Activated CD8-positive, alpha-beta memory T cell treated with anti-CD3 and anti-CD28 coated beads for 24 hours (primary cell): Measurements from ENCODE around the gene BMPER.
"Not testable (repeated sequence)": the region's sequence is repeated elsewhere in the genome, so short reads cannot be mapped to it uniquely, and the experiment has no call there.

Experiments
- DNase-seq: peaks from one replicate; pipeline ENCODE4 v3.0.0-alpha.2; 2020

Gene BMPER

GRCh38 chr7:34145603-34146002 is 240.3 kb downstream of the BMPER start:
- DNase-seq = no peak

GRCh38 chr7:34153656-34154270 is 248.4 kb downstream of the BMPER start:
- no peak for DNase-seq

DNA sequence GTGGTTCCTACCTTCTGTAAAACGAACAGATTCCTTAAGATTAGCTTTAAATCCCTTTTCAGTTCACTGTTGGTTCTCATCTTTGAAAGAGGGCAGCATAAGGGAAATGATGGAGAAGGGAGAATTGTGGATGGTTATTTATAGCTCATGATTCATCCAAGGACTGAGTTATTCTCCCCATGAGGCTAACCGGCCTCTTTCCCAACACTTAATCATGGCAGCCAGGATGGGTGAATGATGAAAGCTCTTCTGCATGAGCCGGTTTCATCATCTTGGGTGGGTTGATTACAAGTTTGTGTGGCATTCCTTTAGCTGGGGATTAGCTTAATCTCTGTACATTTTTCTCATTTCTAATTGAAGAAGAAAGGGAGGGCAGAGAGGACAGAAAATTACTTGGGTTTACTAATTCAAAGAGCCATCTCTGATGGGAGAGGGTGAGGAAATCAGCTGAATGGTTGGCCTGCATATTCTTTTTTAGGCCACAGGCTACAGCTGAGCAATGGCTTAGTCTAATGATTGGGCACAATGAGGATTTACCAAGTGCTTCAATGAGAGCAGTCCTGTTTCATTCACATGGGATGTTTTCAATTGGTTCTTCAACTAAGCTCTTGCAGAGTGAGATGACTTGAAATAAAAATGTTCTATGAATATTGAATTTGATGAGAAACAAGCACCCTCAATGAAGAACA is 250.0 kb downstream of the BMPER start:
- DNase-seq = no peak

DNA sequence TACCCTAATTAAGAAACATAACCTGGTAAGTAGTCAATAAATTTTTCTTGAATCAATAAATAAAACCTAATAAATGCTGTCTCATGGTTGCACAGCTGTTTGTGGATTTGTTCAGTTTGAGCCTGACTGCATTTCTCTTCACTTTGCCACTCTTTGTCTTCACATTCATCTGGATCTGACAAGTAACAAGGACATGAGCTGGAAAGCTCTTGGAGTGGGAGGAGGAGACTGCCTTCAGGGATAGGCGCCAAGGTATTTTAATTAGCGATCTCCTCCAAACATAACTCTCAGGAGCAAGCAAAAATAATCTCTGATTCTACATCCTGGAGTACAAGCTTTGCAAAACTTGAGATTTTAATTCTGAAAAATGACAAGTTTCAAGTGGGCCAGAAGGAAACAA is 251.0 kb downstream of the BMPER start:
- DNase-seq = no peak

- DNase-seq = no peak
These were observed 251.8 kb downstream of the BMPER start for GRCh38 chr7:34157137-34157536.

DNA sequence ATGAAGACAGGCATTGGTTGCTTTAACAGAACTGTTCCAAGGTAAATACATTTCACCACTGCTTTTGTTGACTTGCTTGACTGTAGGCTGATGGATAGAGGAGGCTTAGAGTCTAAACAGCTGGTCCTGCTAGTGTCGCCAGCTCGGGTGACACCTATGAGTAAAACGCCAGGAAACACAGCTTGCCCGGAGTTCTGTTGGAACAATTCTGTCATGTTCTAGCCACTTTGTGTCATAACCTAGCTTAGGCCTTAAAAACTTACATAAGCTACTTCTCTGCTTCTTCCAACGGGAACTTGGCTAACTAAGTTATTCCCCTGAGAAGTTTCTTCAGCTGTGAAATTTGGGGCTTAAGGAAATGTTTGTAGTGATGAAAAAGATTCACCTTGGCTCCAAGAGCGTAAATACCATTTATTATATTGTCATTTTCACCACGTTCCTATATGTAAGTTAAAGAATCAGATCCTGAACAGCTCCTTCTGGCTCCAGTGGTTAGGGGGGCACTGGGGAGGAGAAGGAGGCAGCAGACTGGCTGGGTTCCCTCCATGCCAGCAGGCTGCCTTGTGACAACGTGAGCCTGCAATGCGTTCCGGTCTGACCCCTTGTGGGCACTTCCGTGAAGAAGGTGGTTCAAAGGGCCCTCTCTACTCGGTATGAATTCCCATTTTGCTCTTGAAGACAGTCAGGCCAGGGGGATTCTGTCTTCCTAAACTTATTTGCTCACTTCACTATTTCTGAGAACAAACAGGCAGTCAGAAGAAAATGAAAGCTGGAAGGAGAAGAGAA is 253.2 kb downstream of the BMPER start:
- DNase-seq = no peak

GRCh38 chr7:34160261-34160752 is 255.0 kb downstream of the BMPER start:
- no peak for DNase-seq

- DNase-seq = no peak
These were observed 256.8 kb downstream of the BMPER start for GRCh38 chr7:34162027-34162565.

DNA sequence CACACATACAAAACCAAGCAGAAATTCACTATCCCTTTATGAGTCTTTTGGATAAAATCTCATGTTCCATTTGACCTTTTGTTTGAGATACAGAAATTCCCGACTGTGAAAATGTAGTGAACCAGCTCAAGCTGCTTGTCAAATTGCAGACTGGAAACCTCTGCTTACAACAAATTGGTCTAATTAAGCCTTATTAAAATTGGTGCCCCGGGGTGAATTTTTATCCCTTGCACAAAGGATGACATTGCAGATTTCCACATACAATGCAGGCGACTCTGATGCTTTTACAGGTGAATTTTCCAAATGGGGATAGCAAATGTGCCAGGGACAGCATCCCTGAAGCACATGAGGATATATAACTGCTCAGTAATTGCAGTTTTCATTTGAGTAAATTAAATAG is 257.3 kb downstream of the BMPER start:
- DNase-seq = no peak

GRCh38 chr7:34163956-34164355 is 258.6 kb downstream of the BMPER start:
- no peak for DNase-seq

GRCh38 chr7:34165466-34165865 is 260.1 kb downstream of the BMPER start:
- no peak for DNase-seq

DNA sequence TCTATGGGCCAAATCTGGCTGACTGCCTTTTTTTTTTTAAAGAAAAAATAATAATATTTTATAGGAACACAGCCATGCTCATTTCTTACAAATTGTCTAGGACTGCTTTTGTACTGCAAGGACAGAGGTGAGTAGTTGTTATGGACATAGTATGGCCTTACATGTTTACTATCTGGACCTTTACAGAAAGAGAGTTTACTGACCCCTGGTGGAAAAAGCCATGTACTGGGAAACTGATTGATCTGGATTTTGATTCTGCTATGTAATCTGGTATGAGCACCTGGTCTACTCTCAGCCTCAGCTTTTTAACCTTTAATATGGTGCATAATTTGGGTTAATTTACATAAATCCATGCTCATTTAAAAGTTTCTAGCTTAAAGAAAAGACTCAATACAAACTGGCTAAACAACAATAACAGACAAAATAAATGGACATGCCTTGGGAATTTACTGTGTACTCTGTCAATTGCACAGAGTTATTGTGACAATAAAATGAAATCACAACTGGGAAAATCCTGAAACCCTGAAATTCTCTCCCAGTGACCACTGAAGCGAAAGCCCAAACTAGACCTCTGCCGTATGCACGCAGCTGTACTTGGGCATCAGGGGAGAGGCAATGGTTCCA is 260.7 kb downstream of the BMPER start:
- no peak for DNase-seq

GRCh38 chr7:34168013-34168412 is 262.7 kb downstream of the BMPER start:
- DNase-seq = no peak

- DNase-seq = not testable (repeated sequence)
These were observed 269.6 kb downstream of the BMPER start for GRCh38 chr7:34174688-34175616.

DNA sequence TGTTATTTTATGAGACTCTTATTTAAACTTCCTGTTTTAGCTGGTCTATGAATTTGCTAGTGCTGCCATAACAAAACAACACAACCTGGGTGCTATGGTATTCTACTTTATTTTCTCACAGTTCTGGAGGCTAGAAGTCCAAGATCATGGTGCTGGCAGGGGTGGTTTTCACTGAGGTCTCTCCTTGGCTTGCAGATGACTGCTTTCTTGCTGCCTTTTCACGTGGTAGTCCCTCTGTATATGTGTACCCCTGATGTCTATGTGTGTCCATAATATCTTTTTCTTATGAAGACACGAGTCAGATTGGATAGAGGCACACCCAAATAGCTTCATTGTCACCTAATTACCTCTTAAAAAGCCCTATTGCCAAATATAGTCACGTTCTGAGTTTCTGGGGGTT is 270.5 kb downstream of the BMPER start:
- DNase-seq = no peak

DNA sequence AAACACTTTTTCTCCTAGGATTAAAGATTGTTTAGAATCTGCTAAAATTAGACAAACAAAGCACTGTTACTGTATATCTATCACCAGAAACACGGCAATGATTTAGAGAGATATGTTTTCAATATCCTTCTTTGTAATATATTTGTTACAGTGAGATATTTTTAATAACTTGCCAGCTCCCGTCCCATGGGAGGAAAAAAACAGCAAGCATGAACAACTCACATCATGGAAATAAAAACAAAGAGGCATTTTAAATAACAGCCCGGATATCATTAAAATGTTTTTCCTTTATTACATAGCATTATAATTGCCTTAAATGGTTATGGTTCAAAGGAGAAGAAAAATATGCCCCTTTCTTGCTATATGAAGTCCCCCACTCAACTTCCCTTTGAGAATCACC is 272.1 kb downstream of the BMPER start:
- no peak for DNase-seq

DNA sequence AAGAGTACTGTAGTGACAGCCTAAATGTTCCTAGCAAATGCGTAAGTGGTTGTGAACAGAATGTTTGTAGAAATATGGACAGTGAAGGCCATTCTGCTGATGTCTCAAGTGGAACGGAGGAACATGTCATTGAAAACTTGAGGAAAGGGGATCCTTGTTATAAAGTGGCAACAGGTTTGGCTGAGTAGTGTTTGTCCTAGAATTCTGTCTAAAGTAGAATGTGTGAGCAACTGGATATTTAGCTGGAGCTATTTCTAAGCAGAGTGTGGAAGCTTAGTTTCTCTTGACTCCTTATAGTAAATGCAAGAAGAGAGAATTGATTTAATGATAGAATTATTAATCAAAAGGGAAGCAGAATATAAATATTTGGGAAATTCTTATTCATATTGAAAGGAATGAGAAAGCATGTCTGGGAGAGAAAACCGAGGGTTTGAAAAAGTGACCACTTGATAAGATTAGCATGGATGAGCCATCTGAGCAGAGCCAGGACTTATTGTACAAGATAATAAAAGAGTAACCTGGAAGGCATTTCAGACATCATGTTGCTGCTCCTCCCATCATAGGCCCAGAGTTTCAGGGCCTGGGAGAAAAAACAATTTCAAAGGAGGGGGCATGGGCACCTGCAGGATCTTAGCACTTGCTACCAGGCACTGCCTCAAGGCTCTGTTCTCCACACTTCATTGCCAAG is 276.1 kb downstream of the BMPER start:
- no peak for DNase-seq

GRCh38 chr7:34184466-34184865 is 279.1 kb downstream of the BMPER start:
- DNase-seq = no peak

GRCh38 chr7:34187798-34188307 is 282.5 kb downstream of the BMPER start:
- no peak for DNase-seq

DNA sequence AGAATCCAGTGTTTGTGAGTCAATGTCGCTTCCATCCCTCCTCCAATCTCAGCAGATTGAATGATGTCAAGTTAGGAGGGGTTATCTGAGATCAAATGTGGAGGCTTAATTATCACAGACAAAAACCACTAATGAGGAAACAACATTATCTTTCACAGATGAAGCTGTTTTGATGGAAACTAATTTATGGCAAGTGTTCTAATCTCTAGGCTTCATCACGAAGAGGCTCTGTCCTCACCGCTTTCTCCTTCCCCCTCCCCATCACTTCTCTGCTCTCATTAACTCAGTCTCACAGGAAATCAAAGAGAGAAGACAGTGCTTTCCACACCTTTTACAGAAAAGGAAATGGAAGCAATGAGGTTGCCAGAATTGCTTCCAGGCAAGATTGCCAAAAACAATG is 283.7 kb downstream of the BMPER start:
- DNase-seq = no peak

- DNase-seq = no peak
These were observed 285.0 kb downstream of the BMPER start for GRCh38 chr7:34190299-34190698.
